22Rv1 (cell line): Measurements from ENCODE around the gene XNDC1N.

Experiments used
- CTCF ChIP-seq: fragments of 450-650 bp; IDR thresholded peaks from 2 replicates; pipeline ENCODE4 v1.5.1; 2017; ENCODE audit warnings: mild to moderate bottlenecking
- ZFX ChIP-seq: fragments of 450-650 bp; IDR thresholded peaks from 2 replicates; pipeline ENCODE4 v1.6.1; 2017; ENCODE audit warnings: antibody characterized with exemption, borderline replicate concordance

DNA sequence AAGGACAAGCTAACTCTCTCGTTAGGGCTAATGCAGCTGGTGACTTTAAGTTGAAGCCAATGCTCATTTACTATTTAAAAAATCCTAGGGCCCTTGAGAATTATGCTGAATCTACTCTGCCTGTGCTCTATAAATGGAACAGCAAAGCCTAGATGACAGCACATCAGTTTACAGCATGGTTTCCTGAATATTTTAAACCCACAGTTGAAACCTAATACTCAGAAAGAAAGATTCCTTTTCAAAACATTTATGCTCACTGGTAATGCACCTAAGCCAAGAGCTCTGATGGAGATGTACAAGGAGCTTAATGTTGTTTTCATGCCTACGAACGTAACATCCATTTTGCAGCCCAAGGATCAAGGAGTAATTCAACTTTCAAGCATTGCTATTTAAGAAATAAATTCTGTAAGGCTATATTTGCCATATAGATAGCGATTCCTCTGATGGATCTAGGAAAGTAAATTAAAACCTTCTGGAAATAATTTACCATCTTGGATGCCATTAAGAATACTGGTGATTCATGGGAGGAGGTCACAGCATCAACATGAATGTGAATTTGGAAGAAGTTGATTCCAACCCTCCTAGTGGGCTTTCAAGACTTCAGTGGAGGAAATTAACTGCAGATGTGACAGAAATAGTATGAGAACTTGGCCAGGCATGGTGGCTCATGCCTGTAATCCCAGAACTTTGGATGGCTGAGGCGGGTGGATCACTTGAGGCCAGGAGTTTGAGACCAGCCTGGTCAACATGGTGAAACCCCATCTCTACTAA lies 14.5 kb downstream of the XNDC1N start:
- TF ChIP-seq CTCF: no peak
- TF ChIP-seq ZFX: no peak
